IPS-NIHi7 (cell line): ENCODE results near the gene CHST12.
"Not testable (repeated sequence)": the region's sequence is repeated elsewhere in the genome, so short reads cannot be mapped to it uniquely, and the experiment has no call there.

Source experiments
- DNase-seq: peaks from one replicate; pipeline ENCODE4 v3.0.0; 2012; ENCODE audit warnings: mixed read lengths; ENCODE audit errors: extremely low spot score

Gene CHST12

GRCh38 chr7:2460188-2460587, 56.8 kb downstream of the CHST12 start:
- no peak for DNase-seq

DNA sequence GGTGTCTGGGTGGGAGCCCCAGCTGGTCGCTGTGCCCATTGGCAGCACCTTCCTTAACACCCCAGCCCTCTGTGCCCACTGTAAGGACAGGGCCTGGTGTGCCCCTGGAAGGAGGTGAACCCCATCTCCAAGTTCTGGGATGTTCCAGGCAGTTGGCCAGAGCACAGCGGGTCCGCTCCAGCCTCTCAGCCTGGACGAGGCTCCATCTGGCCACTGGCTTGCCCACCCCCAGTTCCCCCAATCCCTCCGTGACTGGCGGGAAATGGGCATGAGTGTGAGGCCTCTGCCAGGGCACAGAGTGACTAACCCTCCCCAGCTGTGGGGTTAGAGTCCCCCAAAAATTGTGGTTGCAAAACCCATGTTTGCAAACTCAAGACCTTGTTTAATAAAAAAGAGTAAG, 57.2 kb downstream of the CHST12 start:
- no peak for DNase-seq

DNA sequence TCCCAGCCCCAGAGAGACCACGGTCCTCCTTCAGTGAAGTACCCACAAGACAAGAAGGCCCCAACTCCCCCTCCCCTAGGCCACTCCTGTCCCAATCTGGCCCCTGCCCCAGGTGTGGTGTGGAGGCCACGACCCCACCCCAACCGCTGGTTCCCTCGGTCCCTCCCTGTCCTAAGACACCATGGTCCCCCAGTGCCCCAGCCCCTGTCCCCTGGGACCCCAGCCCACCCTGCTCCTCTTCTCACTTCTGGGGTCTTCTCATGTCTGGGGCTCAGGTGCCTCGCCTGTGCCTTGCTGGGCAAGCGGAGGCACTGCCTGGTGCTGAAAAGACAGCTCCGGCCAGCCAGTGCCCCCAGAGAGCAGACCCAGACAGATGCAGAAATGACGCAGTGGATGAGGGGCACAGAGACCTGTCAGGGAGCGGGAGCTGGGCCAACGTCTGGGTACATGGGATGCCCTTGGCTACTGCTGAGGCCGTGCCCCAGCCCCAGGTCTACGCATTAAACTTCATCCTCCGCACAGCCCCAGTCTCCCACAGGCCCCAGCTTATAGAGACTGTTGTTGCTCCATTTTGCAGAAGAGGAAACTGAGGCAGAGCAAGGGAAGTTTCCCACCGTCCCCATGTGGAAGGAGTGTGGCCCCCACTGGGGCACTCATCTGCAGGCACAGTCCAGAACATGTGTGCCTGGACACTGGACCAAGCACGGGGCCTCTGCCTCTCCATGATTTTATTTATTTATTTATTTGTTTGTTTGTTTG, 58.0 kb downstream of the CHST12 start:
- peak; percentile 58 for DNase-seq

DNA sequence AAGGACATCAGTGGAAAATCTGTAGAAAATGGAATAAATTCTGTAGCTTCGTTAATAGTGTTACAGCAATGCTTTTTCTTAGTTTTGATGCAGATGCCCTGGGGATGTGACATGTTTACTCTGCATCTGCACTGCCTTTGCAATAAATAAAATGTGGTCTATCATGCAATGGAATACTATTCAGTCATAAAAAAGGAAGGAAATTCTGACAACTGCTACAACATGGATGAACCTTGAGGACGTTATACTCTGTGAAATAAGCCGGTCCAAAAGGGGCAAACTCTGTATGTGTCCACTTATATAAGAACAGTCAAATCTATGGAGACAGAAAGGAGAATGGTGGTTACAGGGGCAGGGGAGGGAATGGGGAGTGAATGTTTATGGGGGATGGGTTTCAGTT, 59.3 kb downstream of the CHST12 start:
- DNase-seq: no peak

GRCh38 chr7:2465928-2466327, 62.5 kb downstream of the CHST12 start:
- DNase-seq: no peak

DNA sequence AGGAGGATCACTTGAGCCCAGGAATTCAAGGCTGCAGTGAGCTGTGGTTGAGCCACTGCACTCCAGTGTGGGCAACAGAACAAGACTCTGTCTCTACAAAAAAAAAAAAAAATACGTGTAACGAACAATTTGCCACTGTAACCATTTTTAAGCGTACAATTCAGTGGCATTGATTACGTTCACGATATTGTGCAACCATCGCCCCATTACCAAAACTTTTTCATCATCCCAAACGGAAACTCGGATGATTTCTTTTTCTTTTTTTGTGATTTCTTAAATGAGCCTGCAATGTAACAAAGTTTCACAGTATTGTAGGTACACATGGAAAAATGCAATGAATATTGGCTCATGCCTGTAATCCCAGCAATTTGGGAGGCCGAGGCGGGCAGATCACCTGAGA, 63.3 kb downstream of the CHST12 start:
- DNase-seq: no peak

- no peak for DNase-seq
These were observed 64.8 kb downstream of the CHST12 start for GRCh38 chr7:2468227-2468626.

GRCh38 chr7:2469460-2470203, 66.2 kb downstream of the CHST12 start:
- DNase-seq: not testable (repeated sequence)

DNA sequence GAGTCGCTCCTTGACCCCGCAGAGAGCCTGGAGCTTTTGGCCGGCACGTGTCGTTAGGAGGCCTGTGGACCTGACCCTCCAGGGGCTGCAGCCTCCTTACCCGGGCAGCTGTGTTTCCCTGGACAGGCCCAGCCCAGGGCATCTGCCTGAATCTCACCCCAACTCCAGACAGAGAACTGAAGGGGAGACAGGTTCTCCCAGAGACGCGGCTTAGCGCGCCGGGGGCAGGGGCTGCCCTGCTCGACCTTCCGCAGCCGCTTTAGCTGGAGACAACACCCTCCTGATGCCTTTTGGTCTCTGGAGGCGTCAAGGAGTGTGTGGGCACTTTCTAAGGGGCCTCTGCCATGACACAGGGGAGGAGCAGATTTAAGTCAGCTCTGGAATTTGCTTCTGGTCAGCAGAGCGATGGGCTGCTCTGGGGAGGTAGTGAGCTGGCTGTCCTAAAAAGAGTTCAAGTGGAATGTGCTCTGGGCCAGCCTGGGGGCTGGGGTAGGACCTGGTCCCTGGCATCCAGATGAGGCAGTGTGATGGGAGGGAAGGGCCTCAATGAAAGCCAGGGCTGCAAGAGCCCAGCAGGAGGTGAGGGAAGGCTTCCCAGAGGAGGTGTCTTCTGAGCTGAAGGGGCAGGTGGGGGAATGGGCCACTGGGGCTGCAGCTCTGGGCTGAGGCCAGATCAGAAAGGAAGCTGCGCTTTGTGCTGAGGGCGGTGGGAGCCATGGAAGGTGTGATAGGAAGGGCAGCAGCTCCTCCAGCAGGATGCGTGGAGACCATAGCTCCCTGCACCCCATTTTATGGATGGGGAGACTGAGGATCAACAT, 67.0 kb downstream of the CHST12 start:
- DNase-seq: no peak

GRCh38 chr7:2471022-2471329, 67.6 kb downstream of the CHST12 start:
- no peak for DNase-seq

DNA sequence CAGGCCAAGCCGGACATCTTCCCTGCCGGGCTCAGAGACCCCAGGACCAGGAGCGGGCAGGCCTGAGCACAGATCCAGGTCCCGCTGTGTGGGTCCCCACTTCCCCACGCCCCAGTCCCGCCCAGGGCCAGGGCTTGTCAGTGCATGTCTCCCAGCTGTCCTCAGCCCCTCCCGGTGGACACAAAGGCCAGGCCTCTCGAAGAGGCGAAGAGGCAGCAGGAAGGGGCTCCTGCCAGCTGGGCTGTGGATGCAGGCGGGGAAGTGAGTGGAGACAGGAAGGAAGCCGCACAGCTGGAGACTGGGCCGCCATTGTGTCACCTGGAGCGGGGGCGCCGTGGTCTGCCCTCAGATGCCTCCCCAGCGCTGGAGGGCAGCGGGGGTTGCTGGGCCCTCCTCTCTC, 68.0 kb downstream of the CHST12 start:
- peak; percentile 69 for DNase-seq

DNA sequence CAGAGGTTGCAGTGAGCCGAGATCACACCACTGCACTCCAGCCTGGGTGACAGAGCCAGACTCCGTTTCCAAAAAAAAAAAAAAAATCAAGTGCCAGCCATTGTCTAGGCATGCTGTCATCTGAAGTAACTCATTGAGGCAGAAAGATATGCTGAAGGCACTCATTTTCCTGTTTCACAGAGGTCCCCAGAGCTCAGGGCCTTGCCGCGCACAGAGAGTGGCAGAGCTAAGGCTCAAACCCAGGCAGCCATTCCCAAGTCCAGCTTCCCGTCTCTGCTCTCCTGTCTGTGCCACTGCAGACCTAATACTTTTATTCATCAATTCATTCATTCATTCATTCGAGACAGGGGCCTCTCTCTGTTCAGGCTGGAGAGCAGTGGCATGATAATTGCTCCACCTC, 69.3 kb downstream of the CHST12 start:
- DNase-seq: no peak

GRCh38 chr7:2473496-2474180, 70.2 kb downstream of the CHST12 start:
- DNase-seq: no peak

DNA sequence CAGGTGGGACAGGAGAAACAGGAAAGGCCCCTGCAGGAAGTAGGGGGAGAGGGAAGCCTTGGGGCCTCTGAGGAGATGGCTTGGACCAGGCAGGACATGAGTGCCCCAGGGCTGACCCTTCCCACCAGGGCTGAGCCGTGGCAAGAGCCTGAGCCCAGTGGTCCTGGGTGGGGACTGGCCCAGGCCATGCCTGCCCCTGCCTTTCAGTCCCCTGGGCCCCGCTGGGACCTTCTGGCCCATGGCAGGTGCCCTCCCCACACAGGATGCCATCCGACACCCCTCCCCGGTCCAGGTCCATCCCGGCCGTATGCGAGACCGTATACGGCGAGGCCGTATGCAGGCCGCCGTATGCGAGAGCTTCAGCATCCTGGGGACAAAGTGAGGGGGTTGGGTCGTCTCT, 70.8 kb downstream of the CHST12 start:
- DNase-seq: no peak

- DNase-seq: no peak
These were observed 71.6 kb downstream of the CHST12 start for GRCh38 chr7:2474813-2475677.

- no peak for DNase-seq
These were observed 72.2 kb downstream of the CHST12 start for GRCh38 chr7:2475678-2476015.

DNA sequence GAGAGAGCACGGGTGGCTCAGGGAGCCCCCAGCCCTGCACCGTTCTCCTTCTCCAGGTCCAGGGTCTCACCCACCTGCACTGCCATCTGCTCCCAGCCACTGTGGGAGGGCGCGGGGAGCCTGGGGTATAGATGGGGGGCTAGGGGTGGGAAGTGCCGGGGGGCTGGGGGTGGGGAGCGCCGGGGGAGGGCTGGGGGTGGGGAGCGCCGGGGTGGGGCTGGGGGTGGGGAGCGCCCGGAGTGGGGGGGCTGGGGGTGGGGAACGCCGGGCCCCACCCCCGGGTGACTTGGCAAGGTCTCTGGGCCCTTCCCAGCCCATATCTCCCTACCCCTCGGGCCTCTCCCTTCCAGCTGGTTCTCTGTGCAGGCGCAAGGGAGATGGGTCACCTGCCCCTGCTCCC, 72.9 kb downstream of the CHST12 start, which contains the start of gene GRIFIN:
TSS of gene GRIFIN (minus strand) at position 101 of the 400 bp plus-strand sequence. CDS start at position 86, 15 bp downstream.
- no peak for DNase-seq

DNA sequence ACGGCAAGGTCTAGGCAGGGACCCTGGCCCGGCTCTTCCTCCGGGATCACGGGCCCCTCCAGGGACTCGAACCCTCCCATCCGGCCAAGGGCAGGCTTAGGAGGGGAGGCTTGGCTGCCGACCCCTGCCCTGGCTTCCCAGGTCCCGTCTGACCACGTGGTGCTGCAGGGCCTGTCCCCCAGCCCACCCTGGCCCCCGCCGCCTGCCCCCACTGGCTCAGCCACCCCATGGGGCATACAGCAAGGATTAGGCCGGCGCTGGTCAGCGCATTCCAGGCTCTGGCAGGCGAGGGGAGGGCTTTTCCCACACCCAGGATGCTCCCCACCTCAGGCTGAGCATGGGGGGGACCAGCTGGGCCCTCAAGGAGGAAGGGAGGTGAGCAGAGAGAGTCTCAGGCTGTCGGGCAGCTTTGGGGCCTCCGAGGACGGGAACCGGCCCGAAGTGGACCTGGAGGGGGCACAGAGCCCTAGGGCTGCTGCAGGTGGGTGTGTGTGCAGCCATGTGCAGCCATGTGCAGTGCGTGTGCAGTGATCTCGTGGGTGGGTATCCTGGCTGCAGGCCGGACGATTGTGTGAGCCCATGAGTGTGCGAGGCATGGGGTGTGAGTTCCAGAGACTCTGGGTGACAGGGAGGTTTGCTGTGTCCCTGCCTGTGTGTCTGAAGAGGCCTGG, 73.5 kb downstream of the CHST12 start:
- DNase-seq: no peak

- DNase-seq: peak; percentile 96
These were observed 74.3 kb downstream of the CHST12 start for GRCh38 chr7:2477447-2478398.
